Measurements from ENCODE around the gene C19orf53.

Gene C19orf53

DNA sequence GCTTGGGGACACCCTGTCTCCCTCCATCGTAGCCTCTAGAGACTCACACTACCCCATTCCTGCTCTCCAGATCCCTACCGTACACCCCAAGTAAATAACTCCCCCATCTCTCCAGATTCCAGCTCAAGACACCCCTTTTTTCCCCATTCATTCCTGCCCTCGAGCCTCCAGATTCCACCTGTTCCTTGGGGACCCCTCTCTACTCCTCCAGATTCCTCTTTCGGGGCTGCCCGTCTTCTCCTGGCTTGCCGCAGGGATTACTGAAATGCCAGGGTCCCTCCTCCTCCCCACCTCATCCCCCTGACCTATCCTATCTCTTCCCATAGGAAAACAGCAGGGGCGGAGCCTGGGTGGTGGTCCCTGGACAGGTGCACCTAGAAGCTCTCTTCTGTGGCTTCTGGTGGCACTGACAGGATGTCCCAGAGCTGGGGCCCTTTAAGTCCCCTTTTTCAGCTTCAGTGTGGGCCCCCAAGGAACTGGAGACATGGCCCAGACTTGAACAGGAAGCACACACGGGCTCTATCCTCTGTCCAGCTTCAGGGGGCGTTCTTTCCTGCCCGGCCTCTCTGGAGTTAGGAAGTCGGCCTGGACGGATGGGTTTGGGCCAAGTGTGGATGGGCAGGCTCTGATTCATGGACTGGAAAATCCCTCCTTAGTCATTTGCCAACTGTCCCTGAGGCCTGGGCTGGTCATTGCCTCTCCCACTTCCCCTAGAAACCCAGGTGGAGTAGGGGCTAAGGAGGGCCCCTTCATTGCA, 22.2 kb downstream of the C19orf53 start:
- peak; percentile 98 for DNase-seq (ENCODE audit: low read depth)

DNA sequence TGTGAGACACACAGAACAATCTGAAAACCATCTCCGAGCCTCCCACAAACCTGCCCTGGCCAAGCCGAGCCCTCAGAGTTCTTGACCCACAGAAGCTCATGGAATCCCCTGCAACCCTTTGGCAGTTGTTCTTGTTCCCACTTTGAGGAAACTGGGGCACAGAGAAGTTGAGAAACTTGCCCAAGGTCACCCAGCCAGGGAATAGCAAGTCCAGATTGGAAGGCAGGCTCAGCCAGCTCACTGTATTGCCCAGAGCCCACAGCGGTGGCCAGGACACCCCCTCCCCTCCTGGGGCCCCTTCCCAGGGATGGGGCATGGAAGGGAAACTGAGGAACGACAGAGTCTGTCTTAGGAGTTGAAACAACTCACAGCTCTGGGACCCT, 22.8 kb downstream of the C19orf53 start:
- no peak for DNase-seq (ENCODE audit: low read depth)

DNA sequence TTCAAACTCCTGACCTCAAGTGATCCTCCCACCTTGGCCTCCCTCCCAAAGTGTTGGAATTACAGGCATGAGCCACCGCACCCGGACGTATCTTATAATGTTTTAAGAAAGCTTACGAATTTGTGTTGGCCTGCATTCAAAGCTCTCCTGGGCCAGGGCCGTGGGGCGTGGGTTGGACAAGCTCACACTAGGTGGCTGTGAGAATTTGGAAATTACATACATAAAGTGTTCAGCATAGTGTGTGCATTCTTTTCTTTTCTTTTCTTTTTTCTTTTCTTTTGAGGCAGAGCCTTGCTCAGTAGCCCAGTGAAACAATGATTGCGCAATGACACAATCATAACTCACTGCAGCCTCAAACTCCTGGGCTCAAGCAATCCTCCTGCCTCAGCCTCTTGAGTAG, 23.6 kb downstream of the C19orf53 start:
- DNase-seq (ENCODE audit: low read depth) = peak; percentile 85

DNA sequence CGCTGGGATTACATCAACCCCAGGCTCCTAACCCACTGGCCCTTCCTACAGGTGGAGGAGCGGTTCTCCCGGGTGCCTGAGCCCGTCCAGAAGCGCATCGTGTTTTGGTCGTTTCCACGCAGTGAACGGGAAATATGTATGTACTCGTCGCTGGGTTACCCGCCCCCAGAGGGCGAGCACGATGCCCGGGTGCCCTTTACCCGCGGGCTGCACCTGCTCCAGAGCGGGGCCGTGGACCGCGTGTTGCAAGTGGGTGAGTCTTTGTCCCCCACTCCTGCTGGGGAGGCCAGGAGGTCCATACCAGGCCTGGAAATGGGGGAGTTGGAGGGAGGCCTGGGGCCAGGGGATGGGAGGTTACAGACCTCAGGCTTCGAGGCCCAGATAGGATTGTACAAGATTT, 25.4 kb downstream of the C19orf53 start:
- DNase-seq (ENCODE audit: low read depth) = no peak

DNA sequence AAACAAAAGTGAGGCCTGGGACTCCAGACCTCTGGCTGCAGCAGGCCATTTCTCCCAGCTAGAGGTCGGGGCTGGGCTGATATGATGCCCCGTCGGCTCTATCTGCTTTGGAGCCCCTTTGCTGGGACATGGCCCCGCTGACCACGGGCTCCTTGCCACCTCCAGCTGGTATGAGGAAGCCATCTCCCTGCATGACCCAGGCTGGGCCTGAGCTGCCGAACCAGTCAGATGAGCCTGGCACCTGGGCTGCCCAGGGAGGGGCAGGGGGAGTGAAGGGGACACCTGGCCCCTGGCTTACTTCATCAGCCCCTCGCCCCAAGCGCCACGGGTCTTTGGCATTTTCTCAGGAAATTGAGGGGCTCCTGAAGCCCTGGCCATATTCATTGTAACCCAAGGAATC, 28.8 kb downstream of the C19orf53 start:
- DNase-seq (ENCODE audit: low read depth) = no peak

DNA sequence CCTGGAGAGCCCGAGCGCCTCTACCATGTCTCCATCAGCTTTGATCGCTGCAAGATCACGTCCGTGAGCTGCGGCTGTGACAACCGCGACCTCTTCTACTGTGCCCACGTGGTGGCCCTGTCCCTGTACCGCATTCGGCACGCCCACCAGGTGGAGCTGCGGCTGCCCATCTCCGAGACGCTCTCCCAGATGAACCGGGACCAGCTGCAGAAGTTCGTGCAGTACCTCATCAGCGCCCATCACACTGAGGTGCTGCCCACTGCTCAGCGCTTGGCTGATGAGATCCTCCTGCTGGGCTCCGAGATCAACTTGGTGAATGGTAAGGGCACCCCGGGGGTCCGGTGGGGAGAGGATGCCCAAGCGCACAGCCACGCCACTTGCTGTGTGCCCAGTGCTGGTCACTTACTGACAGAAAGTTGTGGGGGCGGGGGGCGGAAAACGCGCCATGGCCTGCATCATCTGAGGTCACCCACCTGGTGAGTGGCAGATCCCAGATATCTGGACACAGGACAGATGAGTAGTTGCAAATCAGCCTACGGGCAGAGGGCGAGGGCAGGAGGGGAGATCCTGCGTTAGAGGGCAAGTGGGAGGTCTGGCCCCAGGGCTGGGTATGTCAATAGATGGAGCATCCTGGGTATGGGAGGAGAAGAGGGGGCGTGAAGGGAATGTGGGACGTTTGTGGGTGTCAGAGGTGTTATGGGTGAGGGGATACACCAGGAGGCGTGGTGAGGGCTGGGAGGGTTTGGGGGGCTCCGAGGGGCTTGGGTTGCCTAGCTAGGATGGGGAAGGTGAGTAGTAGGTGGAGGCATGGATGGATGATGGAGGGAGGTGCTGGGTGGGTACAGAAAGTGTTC, 30.8 kb downstream of the C19orf53 start:
- DNase-seq (ENCODE audit: low read depth) = no peak

DNA sequence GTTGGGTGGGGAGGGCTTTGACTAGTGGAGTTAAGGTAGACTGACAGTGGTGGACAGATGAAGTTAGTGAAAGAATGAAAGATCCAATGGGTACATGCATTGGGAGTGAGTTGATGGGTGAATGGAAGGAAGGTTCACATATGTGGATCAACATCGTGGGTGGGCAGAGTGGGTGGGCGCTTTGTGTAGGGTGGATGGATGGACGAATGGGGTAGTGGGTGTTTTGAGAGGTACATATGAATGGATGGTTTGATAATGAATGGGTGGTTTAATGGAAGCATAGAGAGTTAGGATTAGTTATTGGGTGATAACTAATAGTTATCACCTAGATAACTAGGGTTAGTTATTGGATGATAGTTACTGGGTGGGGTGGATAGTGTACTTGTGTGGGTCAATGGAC, 32.5 kb downstream of the C19orf53 start:
- no peak for DNase-seq (ENCODE audit: low read depth)

DNA sequence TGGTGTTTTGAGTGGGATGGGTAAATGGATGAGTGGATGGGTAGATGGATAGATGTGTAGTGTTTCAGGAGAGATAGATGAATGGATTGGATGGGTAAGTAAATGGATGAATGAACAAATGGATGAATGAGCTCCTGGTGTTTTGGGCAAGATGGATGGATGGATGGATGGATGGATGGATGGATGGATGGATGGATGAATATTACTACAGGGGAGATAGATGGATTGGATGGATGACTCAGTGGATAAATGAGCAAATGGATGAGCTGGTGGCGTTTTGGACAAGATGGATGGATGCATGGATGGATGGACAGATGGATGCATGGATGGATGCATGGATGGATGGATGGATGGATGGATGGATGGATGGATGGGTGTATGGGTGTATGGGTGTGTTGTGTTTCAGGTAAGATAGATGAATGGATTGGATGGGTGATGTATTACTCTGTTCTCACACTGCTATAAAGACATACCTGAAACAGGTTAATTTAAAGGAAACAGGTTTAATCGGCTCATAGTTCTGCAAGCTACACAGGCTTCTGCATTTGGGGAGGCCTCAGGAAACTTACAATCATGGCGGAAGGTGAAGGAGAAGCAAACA, 33.3 kb downstream of the C19orf53 start:
- no peak for DNase-seq (ENCODE audit: low read depth)

DNA sequence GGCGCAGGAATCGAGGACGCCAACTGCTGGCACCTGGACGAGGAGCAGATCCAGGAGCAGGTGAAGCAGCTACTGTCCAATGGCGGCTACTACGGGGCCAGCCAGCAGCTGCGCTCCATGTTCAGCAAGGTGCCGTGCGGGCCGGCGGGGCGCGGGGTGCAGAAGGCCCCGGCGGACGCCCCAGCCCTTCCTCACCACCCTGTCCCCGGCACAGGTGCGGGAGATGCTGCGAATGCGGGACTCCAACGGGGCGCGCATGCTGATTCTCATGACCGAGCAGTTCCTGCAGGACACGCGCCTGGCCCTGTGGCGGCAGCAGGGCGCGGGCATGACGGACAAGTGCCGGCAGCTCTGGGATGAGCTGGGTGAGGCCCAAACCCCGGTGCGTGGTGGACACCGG, 34.6 kb downstream of the C19orf53 start:
- DNase-seq (ENCODE audit: low read depth) = no peak

DNA sequence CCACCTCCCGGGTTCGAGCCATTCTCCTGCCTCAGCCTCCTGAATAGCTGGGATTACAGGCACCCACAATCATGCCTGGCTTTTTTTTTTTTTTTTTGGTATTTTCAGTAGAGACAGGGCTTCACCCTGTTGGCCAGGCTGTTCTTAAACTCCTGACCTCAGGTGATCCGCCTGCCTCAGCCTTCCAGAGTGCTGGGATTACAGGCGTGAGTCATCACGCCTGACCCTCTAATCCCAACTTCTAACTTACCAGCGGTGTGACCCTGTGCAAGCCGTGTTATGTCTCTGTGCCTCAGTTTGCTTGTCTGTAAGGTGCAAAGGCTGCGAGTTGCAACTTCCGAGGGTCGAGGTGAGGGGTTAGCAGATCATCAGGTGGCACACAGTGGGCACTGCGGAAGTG, 38.3 kb downstream of the C19orf53 start:
- DNase-seq (ENCODE audit: low read depth) = no peak

DNA sequence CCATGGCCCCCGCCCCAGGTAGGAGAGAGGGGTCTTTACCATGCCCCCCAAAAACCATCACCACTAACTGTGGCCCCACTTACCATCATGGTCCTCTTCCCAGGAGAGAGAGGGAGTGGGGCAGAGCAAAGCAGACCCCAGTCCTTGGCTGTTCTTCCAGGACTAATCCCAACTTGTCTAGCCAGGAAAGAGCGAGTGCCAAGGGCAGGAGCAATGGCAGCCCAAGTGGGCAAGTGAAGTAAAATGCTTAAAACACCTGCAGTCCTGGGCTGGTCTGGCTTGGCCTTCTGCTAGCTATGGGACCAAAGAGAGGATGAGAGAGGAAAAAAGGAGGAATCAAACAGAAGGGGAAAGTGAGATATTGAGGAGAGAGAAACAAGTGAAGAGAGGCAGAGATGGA, 38.9 kb downstream of the C19orf53 start:
- DNase-seq (ENCODE audit: low read depth) = no peak

DNA sequence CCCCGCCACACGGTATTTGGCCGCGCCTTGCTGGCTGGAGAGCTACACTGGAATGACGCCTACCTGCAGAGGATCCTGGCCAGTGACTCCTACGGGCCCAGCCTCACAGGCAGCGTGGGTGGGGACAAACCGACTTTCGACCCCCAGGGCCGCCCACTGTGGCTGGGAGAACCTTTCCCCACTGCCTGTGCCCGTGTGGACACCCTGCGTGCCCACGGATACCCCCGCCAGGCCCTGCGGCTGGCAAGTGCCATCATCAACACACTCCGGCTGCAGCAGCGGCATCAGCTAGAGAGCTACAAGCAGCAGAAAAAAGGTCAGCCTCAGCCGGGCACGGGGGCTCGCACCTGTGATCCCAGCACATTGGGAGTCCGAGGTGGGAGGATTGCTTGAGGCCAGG, 40.3 kb downstream of the C19orf53 start:
- DNase-seq (ENCODE audit: low read depth) = no peak

DNA sequence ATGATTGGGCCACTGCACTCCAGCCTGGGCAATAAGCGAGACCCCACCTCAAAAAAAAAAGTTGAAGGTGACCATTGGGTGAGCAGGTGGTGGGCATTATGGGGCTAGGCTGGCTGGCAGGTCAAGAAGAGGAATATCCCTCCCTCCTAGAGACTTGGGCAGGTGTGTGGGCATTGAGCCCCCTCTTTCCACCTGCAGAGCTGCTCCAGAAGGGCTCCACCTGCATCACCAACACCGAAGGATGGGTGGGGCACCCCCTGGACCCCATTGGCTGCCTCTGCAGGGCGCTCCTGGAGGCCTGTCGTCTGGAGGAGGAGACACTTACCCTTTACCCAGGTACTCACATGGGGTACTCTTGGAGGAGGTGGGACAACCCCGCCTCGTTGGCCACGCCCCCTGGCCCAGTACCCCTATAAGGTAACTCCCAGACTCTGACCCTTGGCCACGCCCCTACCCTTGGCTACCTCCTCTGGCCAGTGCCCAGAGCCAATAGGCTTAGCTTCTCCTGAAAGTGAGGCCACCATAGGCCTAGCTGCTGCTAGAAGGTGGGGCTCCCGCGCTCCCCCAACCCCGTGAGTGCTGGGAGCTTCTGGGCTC, 42.9 kb downstream of the C19orf53 start:
- peak; percentile 22 for DNase-seq (ENCODE audit: low read depth)

DNA sequence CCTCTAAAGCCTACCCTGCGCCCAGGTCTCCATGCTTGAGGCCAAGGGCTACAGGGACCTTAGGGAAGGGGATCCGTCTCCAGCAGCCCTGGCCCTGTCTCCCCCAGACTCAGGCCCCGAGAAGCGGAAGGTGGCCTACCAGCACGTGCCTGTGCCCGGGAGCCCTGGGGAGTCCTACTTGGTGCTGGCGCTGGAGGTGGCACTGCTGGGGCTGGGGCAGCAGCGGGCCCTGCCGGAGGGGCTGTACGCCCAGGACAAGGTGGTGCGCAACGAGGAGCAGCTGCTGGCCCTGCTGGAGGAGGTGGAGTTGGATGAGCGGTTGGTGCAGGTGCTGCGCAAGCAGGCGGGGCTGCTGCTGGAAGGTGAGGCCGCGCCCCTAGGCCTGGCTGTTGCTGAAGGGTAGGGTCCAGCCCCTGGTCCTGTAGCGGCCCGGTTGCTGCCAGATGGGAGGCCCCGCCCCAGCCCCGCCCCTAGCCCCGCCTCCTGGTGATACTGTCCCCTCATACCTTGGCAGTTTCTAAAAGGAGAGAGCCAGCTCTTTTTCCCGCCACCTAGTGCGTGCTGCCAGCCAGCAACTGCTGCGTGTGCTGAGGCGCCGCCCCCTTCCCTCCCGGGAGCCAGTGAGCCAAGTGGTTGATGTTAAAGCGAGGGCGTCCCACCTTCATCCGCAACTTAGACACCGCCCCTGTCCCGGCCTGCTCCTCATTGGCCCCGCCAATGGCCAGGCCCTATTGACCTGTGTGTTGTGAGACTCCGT, 43.5 kb downstream of the C19orf53 start:
- DNase-seq (ENCODE audit: low read depth) = peak; percentile 16

DNA sequence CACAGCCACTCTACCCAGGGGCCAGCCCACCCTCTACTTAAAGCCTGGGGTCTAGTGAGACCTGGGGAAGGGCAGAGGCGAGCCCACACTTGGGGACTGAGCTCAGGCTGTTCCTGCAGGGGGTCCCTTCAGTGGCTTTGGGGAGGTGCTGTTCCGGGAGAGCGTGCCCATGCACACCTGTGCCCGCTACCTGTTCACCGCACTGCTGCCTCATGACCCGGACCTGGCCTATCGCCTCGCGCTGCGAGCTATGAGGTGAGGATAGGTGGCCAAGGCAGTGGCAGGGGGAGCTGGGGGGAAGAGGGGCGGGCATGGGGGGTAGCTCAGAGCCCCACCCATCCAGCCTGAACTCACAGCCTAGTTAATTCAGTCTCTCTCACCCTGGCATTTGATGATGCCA, 45.0 kb downstream of the C19orf53 start:
- no peak for DNase-seq (ENCODE audit: low read depth)

DNA sequence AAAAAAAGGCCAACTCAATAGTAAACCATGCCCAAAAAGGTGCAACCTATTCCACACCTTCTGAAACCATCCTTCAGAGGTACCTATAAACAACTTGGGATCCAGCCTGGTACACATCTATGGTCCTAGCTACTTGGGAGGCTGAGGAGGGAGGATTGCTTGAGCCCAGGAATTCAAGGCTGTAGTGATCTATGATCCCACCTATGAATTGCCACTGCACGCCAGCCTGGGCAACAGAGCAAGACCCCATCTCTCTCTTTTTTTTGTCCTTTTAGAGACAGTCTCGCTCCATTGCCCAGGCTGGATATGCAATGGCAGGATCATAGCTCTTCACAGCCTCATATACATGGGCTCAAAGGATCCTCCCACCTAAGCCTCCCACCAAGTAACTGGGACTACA, 47.0 kb downstream of the C19orf53 start:
- DNase-seq (ENCODE audit: low read depth) = no peak

DNA sequence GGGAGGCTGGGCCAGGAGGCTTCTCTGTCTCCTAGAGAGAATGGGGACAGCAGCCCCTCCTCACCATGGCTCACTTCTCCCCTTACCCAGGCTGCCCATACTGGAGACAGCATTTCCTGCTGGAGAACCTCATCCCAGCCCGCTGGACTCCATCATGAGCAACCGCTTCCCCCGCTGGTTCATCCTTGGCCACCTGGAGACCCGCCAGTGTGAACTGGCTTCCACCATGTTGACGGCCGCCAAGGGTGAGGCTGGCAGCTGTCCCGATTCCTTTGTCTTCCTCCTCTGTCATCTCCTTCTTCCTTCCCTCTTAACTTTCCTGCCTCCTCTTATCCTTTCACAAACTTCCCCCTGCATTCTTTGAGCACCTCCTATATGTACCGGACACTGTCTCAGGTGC, 49.0 kb downstream of the C19orf53 start:
- no peak for DNase-seq (ENCODE audit: low read depth)

DNA sequence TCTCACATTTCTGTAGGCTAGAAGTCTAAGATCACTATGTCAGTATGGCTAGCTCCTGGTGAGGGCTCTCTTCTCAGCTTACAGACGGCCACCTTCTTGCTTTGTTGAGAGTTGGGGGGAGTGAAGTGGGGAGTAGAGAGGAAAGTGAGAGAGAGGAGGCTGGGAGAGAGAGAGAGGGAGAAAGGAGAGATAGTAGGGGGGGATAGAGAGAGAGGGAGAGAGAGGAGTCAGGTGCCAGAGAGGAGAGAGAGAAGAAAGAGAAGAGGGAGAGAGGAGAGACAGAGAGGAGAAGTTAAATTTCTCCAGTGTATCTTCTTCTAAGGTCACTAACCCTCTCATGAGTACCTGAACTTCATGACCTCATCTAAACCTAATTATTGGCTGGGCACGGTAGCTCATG, 49.6 kb downstream of the C19orf53 start:
- DNase-seq (ENCODE audit: low read depth) = no peak

DNA sequence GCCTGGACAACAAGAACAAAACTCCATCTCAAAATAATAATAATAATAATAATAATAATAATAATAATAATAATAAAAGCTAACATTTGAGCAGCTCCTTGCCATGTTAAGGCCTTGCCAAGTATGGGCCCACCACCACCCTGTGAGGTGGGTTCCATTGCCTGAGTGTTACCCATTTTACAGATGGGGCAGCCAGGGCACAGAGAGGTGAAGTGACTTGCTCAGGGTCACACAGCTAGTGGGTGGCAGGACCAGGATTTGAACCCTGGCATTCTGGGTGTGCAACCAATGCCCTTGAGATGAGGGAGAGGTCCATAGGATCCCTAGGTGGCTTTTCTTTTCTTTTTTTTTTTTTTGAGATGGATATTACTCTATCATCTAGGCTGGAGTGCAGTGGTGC, 50.4 kb downstream of the C19orf53 start:
- no peak for DNase-seq (ENCODE audit: low read depth)

DNA sequence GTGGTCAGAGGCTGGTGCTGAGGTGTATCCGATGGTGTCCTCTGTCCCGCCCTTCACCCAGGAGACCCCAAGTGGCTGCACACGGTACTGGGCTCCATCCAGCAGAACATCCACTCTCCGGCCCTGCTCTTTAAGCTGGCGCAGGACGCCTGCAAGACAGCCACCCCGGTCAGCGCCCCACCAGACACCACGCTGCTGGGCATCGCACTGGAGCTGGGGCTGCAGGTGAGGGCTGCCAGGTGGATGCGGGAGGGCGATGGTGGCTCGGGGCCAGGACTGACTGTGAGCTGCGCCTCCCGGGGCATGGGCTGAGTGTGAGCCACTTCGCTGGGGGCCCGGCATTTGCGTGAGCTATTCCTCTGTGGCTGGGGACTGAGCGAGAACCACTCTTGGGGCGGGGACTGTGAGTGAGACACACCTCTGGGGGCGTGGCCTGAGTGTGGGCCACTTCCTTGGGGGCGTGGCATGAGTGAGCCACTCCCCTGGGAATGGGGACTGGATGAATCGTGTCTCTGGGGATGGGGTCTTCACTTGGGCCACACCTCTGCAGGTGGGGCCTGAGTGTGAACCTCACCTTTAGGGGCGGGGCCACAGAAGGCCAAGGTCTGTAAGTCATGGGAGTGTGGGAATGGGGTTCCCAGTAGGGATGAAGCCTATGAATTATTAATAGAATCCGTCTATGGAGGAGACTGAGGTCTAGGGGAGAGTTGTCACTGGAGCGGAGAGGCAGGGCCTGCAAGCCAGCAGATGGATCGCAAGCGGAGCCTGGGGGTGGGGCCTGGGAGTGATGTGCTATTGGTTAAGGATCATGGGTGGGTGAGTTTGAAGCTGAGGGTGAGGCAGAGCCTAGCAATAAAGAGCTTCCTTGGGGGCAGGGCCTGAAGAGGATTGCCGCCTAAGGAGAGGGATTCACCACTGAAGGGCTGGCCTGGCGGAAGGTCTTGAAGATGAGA, 51.5 kb downstream of the C19orf53 start:
- peak; percentile 51 for DNase-seq (ENCODE audit: low read depth)
